ENCODE results near the gene MCL1.

MCL1 gene

DNA sequence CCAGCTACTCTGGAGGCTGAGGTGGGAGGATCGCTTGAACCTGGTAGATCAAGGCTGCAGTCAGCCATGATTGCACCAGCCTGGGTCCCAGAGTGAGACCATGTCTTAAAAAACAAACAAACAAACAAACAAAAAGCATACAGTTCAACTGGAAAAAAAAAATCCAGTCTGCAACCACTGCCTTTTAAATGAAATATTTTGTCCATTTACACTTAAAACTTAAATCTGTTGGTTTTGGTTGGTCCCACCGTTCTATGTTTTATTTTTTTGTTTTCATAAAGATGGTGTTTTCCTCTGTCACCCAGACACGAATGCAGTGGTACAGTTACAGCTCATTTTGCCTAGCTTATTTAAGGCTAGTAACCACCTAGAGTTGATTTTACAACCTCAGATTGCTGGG lies 54.1 kb downstream of the MCL1 start:
- Histone ChIP-seq H3K36me3 (ENCODE audit: insufficient read depth, low read length) (no peaks in the 10 kb centered on the region), H3K9ac (ENCODE audit: low read length) (no peak overlapping the region), H4K20me1 (ENCODE audit: insufficient read depth, low read length) (no peaks in the 10 kb centered on the region), H3K4me2 (ENCODE audit: low read length) (no peak overlapping the region), H3K9me3 (ENCODE audit: low read length) (no peaks in the 10 kb centered on the region), H3K27me3 (ENCODE audit: insufficient read depth, low read length) (no peaks in the 10 kb centered on the region), H3K9me2 (ENCODE audit: low read depth, low read length) (no peaks in the 10 kb centered on the region), H3K79me2 (ENCODE audit: insufficient read depth, low read length) (no peaks in the 10 kb centered on the region), H3K27ac (ENCODE audit: low read depth, low read length, poor library complexity, severe bottlenecking) (no peak overlapping the region), H3K4me3 (ENCODE audit: low read depth, low read length, poor library complexity, severe bottlenecking) (no peak overlapping the region), H3F3A (ENCODE audit: insufficient read depth, low read length) (no peaks in the 10 kb centered on the region), H3K4me1 (ENCODE audit: insufficient read depth, low read length, severe bottlenecking) (peaks cover 4% of the 10 kb centered on the region), H2AFZ (ENCODE audit: low read length) (no peak overlapping the region)
- TF ChIP-seq EZH2 (IDR thresholded peaks at IDR 0.05; ENCODE audit: borderline replicate concordance, low read length), result no peak
